GM10266 (cell line): Measurements from ENCODE around the gene OR10H5.
"Not testable (repeated sequence)": the region's sequence is repeated elsewhere in the genome, so short reads cannot be mapped to it uniquely, and the experiment has no call there.

ENCODE experiments used
- DNase-seq: peaks from one replicate; pipeline ENCODE4 v3.0.0; 2012; ENCODE audit errors: extremely low spot score
- TF ChIP-seq, protein P1 (sequence below): IDR thresholded peaks from 2 replicates; pipeline ENCODE4 v1.5.1; 2012; ENCODE audit warnings: mild to moderate bottlenecking, low read depth; ENCODE audit not compliant: control insufficient read depth, insufficient read depth; ENCODE audit errors: missing control alignments

Gene OR10H5

DNA sequence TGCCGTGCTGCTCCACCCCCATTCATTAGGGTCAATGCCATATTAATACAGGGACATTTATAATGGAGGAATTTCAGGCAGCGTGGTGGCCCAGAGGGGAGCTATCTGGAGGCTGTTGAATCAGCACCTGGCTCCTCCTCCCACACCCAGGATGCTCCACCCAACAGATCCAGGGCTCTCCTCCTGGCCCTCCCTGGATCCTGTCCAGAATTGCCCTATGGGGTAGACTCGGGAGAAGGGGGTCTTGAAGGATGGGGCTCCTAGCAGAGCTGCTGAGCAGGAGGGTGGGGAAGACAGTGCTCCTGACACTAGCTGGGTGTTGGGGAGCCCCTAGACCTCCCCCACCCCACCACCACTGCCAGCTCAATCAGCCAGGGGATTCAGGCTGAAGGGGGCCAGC is 5.2 kb upstream of the OR10H5 start:
- DNase-seq: no peak
- TF ChIP-seq, protein P1, sequence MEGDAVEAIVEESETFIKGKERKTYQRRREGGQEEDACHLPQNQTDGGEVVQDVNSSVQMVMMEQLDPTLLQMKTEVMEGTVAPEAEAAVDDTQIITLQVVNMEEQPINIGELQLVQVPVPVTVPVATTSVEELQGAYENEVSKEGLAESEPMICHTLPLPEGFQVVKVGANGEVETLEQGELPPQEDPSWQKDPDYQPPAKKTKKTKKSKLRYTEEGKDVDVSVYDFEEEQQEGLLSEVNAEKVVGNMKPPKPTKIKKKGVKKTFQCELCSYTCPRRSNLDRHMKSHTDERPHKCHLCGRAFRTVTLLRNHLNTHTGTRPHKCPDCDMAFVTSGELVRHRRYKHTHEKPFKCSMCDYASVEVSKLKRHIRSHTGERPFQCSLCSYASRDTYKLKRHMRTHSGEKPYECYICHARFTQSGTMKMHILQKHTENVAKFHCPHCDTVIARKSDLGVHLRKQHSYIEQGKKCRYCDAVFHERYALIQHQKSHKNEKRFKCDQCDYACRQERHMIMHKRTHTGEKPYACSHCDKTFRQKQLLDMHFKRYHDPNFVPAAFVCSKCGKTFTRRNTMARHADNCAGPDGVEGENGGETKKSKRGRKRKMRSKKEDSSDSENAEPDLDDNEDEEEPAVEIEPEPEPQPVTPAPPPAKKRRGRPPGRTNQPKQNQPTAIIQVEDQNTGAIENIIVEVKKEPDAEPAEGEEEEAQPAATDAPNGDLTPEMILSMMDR: no peak

DNA sequence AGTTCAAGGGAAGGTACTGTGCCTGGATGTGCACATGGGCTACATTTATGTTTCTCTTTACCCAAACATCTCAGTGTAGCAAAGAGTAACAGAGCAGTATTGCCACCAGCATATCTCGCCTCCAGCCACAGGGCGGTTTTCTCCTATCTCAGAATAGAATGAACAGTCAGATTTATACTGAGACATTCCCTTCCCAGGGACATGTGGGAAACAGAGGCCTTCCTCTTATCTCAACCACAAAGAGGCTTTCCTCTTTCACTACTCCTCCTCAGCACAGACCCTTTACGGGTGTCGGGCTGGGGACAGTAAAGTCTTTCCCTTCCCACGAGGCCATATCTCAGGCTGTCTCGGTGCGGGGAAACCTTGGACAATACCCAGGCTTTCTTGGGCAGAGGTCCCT is 4.6 kb upstream of the OR10H5 start:
- DNase-seq: not testable (repeated sequence)

DNA sequence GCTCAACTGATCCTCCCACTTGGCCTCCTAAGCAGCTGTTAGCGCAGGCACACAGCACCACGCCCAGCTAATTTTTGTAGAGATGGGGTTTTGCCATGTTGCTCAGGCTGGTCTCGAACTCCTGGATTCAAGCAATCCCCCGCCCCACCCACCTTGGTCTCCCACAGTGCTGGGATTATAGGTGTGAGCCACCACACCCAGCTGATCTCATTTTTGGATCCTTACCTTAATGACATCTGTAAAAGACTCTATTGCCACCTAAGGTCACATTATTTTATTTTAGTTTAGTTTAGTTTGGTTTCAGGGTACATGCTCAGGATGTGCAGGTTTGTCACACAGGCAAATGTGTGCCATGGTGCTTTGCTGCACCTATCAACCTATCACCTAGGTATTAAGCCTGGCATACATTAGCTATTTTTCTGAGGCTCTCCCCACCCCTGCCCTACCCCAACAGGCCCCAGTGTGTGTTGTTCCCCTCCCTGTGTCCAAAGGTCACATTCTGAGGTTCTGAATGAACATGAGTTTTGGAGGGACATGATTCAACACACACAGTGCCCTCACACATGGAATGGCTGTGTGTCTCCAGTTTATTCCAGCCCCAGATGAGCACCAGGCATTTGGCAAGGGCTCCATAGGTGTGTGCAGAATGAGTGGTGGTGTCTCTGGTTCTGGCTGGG is 1.3 kb downstream of the OR10H5 start:
- DNase-seq: no peak
- TF ChIP-seq, protein P1: no peak

DNA sequence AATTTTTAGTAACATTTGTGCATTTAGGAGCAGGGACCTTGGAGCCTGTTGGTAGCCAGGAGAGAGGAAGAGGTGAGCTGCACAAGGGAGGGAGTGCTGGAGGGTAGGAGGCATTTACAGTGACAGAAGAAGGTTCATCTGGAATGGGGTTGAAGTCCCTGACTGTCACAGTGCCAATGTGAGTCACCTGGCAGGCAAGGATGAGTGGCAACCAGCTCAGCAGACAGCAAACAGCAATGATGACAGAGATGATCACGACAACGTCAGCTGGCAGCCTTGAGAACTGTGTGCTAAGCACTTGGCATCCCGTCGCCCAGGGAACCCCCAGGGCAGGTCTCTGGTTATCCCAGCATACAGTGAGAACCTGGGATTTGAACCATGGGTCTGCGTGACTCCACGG is 2.6 kb downstream of the OR10H5 start:
- no peak for DNase-seq
- TF ChIP-seq, protein P1: no peak

DNA sequence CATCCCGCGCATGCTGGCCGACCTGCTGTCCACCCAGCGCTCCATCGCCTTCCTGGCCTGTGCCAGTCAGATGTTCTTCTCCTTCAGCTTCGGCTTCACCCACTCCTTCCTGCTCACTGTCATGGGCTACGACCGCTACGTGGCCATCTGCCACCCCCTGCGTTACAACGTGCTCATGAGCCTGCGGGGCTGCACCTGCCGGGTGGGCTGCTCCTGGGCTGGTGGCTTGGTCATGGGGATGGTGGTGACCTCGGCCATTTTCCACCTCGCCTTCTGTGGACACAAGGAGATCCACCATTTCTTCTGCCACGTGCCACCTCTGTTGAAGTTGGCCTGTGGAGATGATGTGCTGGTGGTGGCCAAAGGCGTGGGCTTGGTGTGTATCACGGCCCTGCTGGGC is 6.8 kb downstream of the OR10H5 start:
- not testable (repeated sequence) for DNase-seq

DNA sequence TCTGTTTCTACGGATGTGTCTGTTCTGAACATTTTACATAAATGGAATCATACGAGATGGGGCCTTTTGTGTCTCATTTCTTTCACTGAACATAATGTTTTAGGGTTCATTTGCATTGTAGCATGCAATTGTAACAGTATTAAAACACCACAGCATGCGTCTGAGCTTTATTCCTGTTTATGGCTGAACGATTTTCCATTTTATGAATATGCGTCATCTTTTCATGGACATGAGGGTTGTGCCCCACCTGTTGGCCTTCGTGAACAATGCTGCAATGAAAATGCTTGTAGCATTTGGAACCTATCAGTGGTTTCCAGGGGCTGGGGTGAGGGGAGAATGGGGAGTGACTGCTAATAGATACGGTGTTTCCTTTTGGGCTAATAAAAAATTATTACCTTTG is 22.9 kb downstream of the OR10H5 start:
- DNase-seq: no peak
- TF ChIP-seq, protein P1: no peak

DNA sequence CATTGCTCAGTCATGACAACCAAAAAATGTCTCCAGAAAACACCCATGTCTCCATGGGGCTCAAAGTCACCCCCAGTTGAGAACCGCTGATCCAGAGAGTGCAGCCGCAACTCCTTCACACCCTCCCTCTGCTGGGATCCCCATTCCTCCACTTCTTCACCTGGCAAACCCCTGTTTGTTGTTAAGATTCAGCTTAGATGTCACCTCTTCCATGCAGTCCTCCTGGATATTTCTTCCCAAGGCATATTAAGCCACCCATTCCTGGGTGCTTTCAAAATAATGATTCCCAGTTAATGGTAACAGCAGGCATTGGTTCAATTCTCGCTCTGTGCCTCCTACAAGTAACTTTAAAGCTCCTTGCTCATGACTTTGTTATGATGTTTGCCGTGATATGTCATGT is 24.0 kb downstream of the OR10H5 start:
- no peak for DNase-seq
- TF ChIP-seq, protein P1: no peak

DNA sequence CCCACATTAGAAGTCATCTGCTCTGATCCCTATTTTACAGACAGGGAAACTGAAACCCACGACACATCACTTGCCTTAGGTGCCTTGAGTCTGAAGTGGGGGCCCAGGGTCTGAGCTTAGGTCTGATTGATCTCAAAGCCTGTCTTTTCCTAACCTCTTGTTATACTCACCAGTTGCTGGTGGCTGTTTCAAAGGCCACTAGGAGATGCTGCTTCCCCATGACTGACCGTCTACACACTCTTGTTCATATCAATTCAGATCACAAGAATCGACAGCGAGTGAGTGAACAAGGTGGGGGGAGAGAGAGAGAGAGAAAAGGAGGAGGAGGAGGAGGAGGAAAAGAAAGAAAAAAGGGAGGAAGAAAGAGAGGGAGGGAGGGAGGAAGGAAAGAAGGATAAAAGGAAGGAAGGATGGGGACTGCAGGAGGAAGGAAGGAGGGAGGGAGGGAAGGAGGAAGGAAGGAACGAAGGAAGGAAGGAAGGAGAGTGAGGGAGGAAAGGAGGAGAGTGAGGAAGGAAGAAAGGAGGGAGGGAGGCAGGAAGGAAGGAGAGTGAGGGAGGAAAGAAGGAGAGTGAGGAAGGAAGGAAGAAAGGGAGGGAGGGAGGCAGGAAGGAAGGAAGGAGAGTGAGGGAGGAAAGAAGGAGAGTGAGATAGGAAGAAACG is 24.7 kb downstream of the OR10H5 start:
- DNase-seq: no peak
- TF ChIP-seq, protein P1: no peak
